MCF 10A (cell line): ENCODE results near the gene VASH1. TPM values are rescaled to one million over a fixed set of nuclear protein-coding genes. Genes with fewer than 3 reads are reported as not detected.

Experiments
- BruUV-seq: library from RNA; stranded (reverse); fragments of 400-500 nt; replicated peaks from 2 replicates; lab custom pipeline; 2021; lab: Mats Ljungman, UMichigan
- CTCF ChIA-PET: fragments of 300-600 bp; sonication (Branson Sonifier 250); formaldehyde crosslinking; extraction: SDS; loops from one replicate; lab custom pipeline; 2021; ENCODE audit warnings: antibody characterized with exemption, inconsistent platforms; lab: Yijun Ruan, JAX
- POLR2A ChIA-PET: fragments of 300-600, 350-650 bp; sonication (Branson Sonifier 250); formaldehyde crosslinking; extraction: SDS; loops from one replicate; lab custom pipeline; 2020; ENCODE audit warnings: antibody characterized with exemption, inconsistent platforms; lab: Yijun Ruan, JAX
- DNase-seq: peaks from one replicate; pipeline ENCODE4 v3.0.0-alpha.2; 2018; ENCODE audit not compliant: unreplicated experiment
- H3K27ac Mint-ChIP-seq: one replicate; pipeline ENCODE4 v1.8.0; 2022; ENCODE audit warnings: mild to moderate bottlenecking, low read depth, mixed read lengths; ENCODE audit not compliant: unreplicated experiment
- H3K27me3 Mint-ChIP-seq: one replicate; pipeline ENCODE4 v1.8.0; 2022; ENCODE audit warnings: mixed read lengths; ENCODE audit not compliant: insufficient read depth, unreplicated experiment
- H3K36me3 Mint-ChIP-seq: one replicate; pipeline ENCODE4 v1.8.0; 2022; ENCODE audit warnings: mild to moderate bottlenecking, moderate library complexity, mixed read lengths; ENCODE audit not compliant: insufficient read depth, unreplicated experiment
- H3K4me1 Mint-ChIP-seq: one replicate; pipeline ENCODE4 v1.8.0; 2022; ENCODE audit warnings: mixed read lengths; ENCODE audit not compliant: insufficient read depth, unreplicated experiment
- H3K4me3 Mint-ChIP-seq: one replicate; pipeline ENCODE4 v1.8.0; 2022; ENCODE audit warnings: mild to moderate bottlenecking, moderate library complexity, mixed read lengths; ENCODE audit not compliant: unreplicated experiment
- H3K9me3 Mint-ChIP-seq: one replicate; pipeline ENCODE4 v1.8.0; 2022; ENCODE audit warnings: mixed read lengths; ENCODE audit not compliant: unreplicated experiment
- intact Hi-C: fragments of 100-400 bp; cut with micrococcal nuclease; formaldehyde crosslinking; loops from 2 replicates; pipeline ENCODE4 v1.14.1; 2022
- total RNA-seq: library from RNA; stranded (reverse); gene quantifications from 2 replicates; pipeline ENCODE4 v1.2.3, GENCODE V29; 2022
- TF ChIP-seq, protein P1 (sequence below): fragments of 200-600 bp; IDR thresholded peaks from one replicate; pipeline ENCODE4 v1.8.0; 2022; ENCODE audit warnings: antibody characterized with exemption, mild to moderate bottlenecking; ENCODE audit not compliant: unreplicated experiment

Gene VASH1
- total RNA-seq, 1 experiment from 2014 or later = 0.35 TPM

DNA sequence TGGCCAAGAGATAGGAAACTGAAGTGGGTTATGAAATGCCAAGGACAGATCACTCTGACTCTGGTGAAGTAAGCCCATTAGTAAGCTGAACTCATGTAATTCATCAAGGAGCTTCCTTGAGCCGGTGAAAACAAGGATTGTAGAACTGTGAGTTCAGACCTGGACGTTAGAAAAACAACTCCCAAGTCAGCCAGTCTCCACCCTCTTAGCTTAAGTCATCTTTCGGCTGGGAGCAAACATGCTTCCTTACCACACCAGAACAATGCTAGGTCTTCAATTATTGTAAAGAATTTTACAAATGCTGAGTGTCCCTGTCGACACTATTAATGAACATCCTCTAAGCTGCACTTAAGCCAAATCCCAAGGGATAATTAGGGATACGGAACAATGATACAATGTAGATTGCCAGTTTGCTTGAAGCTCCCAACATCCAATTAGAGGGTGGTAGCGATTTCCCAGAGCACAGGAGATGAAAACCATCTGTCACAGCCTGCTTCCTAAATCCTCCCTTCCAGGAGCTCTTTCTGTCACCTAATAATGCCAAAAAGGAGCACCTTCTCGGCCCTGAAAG is 45.7 kb upstream of the VASH1 start:
- peaks cover 38% of the 10 kb centered on the region for H3K27me3 Mint-ChIP-seq
- H3K36me3 Mint-ChIP-seq = no peaks in the 10 kb centered on the region
- H3K27ac Mint-ChIP-seq = no peak overlapping the region
- H3K4me1 Mint-ChIP-seq = peaks cover 5% of the 10 kb centered on the region
- no peak overlapping the region for H3K4me3 Mint-ChIP-seq
- intact Hi-C loops = loop anchor here (10.0 kb wide), 1 partner anchor 379 kb away; the partner anchor contains the start of gene CIPC
- no TSS peak for BruUV-seq
- TF ChIP-seq, protein P1, sequence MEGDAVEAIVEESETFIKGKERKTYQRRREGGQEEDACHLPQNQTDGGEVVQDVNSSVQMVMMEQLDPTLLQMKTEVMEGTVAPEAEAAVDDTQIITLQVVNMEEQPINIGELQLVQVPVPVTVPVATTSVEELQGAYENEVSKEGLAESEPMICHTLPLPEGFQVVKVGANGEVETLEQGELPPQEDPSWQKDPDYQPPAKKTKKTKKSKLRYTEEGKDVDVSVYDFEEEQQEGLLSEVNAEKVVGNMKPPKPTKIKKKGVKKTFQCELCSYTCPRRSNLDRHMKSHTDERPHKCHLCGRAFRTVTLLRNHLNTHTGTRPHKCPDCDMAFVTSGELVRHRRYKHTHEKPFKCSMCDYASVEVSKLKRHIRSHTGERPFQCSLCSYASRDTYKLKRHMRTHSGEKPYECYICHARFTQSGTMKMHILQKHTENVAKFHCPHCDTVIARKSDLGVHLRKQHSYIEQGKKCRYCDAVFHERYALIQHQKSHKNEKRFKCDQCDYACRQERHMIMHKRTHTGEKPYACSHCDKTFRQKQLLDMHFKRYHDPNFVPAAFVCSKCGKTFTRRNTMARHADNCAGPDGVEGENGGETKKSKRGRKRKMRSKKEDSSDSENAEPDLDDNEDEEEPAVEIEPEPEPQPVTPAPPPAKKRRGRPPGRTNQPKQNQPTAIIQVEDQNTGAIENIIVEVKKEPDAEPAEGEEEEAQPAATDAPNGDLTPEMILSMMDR = no peak
- ChIA-PET POLR2A (no interaction called here), CTCF (interaction anchor here (0.6 to 1.1 kb wide), 4 partner anchors 29 to 55 kb away, joined by 3 read pairs; no protein-coding TSS in a partner anchor)
- H3K9me3 Mint-ChIP-seq = no peaks in the 10 kb centered on the region
- DNase-seq = no peak

DNA sequence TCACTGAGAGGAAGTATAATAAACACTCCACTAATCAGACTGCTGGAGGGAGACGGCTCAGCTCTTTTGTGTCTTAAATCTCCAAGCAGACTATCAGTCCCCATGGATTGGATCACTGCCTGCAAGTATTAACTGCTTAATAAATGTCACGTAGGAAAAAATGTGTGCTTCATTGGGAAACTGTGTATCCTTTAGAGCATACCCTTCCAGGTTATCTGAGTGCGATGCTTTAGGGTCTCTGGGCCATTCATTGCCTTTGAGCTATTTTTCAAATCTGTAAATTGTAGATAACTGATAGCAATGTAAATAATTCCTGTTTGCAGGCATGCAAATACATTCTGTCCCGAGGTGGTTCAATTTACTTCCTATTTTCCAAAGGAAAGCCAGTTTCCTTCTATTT is 45.0 kb upstream of the VASH1 start:
- intact Hi-C loops = loop anchor here (10.0 kb wide), 1 partner anchor 379 kb away; the partner anchor contains the start of gene CIPC
- POLR2A ChIA-PET = interaction anchor here (0.6 kb wide), 1 partner anchor 8 kb away, joined by 3 read pairs; no protein-coding TSS in a partner anchor
- H3K27me3 Mint-ChIP-seq = peaks cover 38% of the 10 kb centered on the region
- TF ChIP-seq, protein P1 = no peak
- H3K36me3 Mint-ChIP-seq = no peaks in the 10 kb centered on the region
- no peak for DNase-seq
- H3K4me1 Mint-ChIP-seq = peaks cover 6% of the 10 kb centered on the region
- CTCF ChIA-PET = interaction anchor here (0.6 to 2.2 kb wide), 3 partner anchors 8 to 276 kb away, joined by 3 to 11 read pairs (median 4); no protein-coding TSS in a partner anchor
- H3K27ac Mint-ChIP-seq = no peak overlapping the region
- no peaks in the 10 kb centered on the region for H3K9me3 Mint-ChIP-seq
- no peak overlapping the region for H3K4me3 Mint-ChIP-seq
- no TSS peak for BruUV-seq

DNA sequence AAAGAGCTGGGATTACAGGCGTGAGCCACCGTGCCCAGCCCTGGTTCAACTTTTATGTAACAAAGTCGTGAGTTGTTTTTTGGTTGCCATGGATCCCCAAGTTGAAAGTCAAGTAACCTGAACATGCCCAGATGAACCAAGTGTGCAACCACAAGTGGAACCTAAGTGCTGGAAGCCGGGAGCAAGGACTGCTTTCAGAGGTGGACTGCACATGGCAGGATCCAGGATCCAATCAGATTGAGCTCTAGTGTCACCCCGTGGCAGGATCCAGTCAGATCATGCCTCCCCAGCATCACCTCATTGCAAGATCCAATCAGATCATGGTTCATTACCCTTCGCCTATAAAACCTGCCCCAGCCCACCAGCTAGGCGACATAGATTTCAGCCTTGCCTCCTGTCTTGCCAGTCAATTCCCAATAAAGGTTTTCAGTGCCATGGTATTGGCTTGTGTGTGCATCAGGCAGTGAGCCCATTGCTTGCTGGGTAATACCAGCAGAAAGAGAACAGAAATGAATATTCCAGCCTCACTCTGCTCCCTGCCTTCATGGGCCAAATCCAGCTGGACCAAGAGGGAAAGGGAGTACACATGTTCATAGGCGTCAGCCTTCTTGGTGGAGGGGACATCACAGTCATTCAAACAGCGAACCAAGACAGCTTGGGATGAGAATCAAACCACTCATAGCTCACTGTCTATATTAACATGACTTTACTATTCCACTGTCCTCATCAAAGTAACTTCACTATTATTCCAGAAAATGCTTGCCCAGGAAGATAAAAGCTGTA is 43.6 kb upstream of the VASH1 start:
- intact Hi-C loops = loop anchor here (10.0 kb wide), 1 partner anchor 377 kb away; the partner anchor contains the start of gene CIPC
- ChIA-PET POLR2A (no interaction called here), CTCF (interaction anchor here (1.1 to 2.5 kb wide), 3 partner anchors 10 to 93 kb away, joined by 3 to 11 read pairs (median 9); no protein-coding TSS in a partner anchor)
- Mint-ChIP-seq H3K36me3 (no peaks in the 10 kb centered on the region), H3K27me3 (peaks cover 38% of the 10 kb centered on the region), H3K4me3 (no peak overlapping the region), H3K27ac (no peak overlapping the region), H3K4me1 (peaks cover 6% of the 10 kb centered on the region), H3K9me3 (no peaks in the 10 kb centered on the region)
- BruUV-seq = no TSS peak
- no peak for DNase-seq
- TF ChIP-seq, protein P1 = no peak
